AG20443 (cell line): ENCODE data around the gene SMAD1.

Source experiments
- DNase-seq: peaks from one replicate; pipeline ENCODE4 v3.0.0; 2012; ENCODE audit warnings: low spot score, mixed read lengths

The SMAD1 gene

DNA sequence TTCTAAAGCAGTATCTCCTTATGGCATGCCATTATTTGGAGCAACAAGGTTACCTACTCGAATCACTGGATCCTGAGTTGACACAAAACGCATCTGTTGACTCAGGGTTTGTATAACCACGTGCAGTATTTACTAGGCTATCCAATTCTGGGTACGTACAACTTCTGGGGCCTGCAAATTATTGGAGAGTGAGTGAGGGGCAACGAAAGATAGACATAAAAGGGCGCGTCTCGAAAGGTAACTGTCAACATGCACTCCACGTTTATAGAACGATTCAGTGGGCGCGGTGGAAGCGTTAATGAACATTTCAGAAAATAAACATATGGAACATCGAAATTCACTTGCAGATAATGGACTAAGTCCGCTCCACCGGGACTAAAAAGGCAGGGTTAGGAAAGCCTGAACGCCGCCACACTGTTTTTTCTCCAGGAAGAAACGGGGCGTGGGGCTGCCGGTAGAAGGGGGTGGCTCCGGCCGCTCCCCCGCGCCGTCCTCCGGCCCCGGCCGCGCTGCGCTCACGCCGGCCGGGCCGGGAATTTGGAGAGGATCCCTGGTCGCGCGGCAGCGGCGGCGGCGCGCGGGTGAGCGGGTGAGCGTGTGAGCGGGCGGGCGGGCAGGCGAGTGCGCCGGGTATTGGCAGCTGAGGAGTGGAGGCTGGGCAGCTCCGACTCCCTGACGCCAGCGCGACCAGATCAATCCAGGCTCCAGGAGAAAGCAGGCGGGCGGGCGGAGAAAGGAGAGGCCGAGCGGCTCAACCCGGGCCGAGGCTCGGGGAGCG lies at the start of gene SMAD1:
Gene SMAD1 (plus strand): TSS at position 690 of the 778 bp plus-strand sequence. CDS start 32,761 bp downstream, outside the sequence.
- DNase-seq: peak; percentile 95

DNA sequence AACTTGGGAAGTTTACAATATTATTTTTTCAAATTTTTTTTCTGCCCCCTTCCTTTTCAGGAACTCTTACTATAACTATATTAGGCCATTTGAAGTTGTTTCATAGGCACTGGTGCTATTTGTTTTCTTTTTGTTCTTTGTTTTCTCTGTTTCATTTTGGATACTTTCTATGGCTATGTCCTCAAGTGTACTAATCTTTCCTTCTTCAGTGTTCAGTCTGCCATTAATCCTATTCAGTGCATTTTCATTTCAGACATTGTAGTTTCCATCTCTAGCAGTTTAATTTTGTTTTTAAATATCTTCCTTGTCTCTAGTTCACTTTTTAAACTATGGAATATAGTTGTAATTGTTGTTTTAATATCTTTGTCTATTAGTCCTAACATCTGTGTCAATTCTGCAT lies 48.0 kb upstream of the SMAD1 start:
- no peak for DNase-seq

DNA sequence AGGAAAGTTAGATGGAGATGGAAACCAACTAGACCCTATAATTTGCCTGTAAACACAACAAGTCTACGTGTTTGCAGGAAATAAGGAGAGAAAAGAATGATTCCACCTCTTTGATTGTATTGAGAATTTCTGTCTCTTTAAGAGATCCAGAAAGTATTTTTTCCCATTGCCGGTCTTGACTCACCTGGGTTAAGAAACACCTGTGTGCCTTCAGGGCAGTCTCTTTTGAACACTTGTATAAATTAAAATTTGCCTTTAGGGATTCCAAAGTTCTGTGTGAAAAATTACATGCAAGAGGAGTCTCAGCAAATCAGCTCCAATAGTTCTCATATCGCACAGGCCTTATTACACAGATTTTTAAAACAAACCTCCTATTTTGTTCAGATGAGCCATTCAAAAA lies 46.0 kb upstream of the SMAD1 start:
- no peak for DNase-seq

DNA sequence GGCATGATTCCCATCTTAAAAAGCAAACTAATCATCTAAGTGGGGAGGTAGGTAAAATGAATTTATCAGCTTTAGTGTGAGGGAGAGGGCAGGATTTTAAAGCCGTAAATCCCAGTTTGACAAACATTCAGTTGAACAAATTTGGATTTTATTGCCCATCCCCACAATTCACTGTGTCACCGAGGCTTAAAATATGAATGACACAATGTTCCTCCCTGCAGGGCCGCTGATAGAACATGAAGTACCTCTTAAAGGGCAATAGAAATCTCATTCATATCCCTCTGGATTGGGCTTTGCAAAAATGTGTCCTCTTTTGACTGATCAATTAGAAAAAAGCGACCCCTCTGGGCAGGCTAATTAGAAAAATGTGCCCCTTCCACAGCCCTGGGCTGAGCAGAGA lies 45.5 kb upstream of the SMAD1 start:
- DNase-seq: no peak

DNA sequence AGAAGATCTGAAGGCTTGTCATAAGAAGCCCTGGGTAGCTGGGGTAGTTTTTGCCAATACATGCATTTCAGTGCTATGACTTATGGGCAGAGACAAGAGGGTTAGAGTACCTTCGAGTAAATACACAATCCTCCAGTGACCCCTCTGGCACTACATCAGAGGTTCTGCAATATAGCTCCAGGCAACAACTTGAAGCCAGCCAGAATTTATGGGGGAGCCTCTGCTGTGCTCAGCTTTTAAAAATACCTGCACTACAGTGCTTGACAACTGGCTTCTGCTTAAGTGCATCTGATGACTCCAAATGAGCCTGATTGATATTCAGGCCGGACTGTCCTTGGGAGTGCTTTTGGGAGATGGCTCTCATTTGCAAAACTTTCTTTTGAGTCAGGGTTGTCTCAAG lies 44.9 kb upstream of the SMAD1 start:
- DNase-seq: no peak

DNA sequence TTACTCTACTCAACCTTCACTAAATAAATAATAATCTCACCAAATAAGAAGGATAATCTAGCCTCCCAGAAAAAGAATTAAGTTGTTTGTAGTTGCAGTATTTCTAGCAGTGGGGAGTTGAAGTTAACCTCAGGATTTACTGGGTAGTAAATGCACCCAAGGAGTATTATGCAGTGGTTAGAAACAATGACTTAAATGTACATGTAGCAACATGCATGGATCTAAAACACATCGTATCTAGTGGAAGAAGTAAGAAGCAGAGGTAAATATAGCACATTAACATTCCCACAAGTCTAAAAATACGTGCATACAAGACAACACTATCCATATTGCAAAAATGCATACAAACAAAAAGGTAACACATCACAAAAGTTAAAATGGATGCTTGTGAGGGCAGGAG lies 44.2 kb upstream of the SMAD1 start:
- no peak for DNase-seq

DNA sequence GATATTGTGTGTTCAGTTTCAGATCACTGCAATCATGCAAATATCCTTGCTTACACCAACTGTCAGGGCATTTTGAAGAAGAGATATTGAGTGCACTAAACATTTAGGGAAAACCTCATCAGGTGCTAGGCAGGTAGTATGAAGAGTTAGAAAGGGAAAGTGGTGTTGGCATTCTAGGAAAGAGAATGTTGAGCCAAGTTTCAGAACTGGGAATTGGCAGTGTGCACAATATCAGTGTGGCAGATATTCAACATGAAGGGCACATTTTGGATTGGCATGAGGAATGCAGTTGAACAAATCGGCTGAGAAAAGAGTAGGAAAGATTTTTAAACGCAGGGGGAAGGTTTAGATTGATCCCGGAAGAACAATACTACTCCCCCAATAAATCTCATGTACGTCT lies 43.4 kb upstream of the SMAD1 start:
- no peak for DNase-seq

DNA sequence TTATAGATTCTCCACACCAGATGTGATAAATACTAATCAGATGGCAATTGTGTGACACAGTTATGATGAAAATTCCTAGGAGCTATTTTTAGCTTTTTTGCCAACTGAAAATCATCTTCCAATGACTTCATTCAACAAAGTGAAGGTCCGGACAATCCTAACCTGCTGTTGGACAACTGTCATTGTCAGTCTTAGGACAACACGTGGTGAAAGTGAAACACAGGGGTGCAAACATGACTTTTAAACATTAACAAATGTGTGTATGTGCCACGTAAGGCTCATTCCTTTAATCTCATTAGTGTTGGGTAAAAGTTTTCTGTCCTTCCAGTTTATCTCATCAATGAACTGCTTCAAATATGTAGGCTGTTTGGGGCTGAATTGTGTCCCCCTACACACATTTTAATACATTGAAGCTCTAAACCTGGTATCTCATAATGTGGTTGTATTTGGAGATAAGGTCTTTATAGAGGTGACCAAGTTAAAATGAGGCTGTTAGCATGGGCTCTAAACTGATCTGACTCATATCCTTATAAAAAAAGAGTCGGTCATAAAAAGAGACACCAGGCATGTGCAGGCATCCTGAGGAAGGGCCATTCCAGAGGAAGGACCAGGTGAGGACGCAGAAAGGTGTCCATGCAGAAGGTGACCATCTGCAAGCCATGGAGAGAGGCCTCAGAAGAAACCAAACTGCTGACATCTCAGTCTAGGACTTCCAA lies 41.2 kb upstream of the SMAD1 start:
- no peak for DNase-seq

DNA sequence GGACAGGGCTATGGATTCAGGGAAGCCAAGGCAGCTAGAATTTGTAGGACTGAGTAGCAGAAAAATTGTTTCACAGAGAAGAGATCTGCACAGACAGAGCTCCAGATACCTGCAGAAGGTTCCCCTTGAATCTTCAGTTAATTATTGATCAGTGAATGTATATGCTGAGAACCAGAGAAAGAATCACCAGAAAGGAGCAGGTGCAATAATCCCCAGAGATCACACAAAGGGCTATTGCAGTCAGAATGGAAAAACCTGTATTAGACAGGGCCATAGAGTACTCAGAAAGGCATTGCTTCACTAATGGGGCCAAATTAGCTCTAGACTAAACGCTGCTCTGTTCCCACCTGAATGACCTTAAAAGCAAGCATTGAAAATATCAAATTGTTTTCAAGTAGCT lies 35.5 kb upstream of the SMAD1 start:
- DNase-seq: no peak

DNA sequence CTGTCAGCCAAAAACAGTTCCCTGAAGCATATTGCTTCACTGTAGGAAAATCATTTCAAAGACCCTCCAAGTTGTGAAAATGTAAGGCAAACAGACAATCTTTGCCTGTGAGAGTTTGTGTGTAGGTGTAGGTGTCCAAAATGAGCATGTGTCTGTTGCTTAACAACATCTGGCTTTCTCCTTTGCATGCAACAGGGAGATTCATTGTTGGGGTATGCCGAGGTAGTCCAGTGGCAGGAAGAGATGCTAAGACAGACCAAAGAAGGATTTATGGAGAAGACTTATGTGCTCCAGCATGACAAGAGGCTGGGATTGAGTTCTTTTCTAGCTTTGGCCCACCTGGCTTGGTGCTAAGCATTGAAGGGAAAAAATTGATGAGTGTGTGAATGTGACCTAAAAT lies 29.8 kb upstream of the SMAD1 start:
- no peak for DNase-seq

DNA sequence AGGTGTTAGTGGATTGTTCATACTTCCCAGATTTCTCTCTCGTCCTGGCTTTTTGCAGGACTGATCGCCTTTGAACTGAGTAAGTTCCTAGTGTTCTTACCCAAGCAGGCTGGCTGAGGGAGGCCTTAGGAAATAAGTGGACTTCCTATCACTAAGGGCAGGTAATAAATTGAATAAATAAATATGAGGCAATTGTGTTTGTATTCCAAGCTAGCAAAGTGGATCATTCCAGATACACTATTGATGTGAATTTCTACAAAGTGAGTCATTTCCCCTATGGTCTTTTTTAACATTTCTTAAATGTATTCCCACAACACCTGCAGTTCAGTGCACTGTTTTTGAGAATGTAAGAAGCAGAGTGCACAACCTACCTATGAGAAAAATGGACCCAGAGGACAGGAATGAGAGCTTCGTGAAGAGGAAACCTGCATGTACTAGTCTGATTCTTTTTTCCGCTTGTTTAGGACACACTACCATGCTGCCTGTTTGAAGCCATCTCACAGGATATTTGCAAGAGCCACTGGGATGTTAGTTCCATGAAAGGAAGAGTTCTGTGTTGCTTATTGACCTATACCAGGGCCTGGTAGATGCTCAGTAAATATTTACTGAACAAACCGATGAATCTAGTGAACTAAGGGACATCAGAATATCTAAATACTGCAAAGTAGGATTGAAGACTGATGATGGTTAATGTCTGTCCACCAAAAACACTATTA lies 29.0 kb upstream of the SMAD1 start:
- DNase-seq: no peak

DNA sequence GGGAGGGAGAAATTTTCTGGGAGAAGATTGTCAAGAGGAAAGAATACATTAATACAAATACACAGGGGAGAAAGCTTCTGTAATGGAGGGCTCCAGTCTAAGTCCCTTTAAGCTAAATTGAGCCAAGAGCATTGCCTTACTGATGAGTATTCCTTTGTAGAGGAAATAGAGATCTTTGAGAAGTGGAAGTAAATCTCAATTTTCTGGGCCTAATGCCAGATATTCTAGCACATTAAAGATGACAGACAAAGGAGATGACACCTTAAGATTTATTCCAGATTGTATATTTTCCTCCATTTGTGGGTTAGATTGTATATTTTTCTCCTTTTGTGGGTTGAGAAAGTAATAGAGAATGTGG lies 28.5 kb upstream of the SMAD1 start:
- DNase-seq: no peak

DNA sequence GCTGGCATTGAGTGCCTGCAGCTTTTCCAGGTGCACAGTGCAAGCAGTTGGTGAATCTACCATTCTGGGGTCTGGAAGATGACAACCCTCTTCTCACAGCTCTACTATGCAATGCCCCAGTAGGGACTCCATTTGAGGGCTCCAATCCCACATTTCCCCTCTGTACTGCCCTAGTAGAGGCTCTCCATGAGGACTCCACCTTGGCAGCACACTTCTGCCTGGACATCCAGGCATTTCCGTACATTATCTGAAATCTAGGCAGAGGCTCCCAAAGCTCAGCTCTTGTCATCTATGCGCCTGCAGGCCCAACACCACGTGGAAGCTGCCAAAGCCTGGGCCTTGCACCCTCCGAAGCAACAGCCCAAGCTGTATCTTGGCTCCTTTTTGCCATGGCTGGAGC lies 8.4 kb upstream of the SMAD1 start:
- no peak for DNase-seq

DNA sequence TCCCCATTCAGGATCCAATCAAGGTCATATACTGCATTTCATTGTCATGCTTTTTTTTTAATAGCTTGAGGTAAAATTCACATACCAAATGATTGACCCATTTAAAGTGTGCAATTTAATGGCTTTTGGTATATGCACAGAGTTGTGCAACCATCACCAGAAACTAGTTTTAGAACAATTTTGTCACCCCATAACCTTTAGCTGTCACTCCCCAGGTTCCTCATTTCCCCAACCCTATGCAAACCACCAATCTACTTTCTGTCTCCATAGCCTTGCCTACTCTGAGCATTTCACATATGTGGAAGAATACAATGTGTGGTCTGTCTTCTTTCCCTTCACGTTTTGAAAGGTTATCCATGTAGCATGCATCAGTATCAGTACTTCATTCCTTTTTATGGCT lies 1.4 kb upstream of the SMAD1 start:
- DNase-seq: no peak

DNA sequence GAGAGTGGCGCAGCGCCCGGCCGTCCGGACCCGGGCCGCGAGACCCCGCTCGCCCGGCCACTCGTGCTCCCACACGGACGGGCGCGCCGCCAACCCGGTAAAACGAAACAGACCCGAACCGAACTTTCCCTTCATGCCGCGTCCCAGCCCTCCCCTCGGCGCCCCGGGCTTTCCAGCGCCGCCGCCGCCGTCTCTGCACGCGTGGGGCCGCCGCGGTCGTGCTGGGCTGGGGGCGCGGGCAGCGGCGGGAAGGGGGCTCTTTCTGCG lies 222 bp downstream of the SMAD1 start:
- no peak for DNase-seq

DNA sequence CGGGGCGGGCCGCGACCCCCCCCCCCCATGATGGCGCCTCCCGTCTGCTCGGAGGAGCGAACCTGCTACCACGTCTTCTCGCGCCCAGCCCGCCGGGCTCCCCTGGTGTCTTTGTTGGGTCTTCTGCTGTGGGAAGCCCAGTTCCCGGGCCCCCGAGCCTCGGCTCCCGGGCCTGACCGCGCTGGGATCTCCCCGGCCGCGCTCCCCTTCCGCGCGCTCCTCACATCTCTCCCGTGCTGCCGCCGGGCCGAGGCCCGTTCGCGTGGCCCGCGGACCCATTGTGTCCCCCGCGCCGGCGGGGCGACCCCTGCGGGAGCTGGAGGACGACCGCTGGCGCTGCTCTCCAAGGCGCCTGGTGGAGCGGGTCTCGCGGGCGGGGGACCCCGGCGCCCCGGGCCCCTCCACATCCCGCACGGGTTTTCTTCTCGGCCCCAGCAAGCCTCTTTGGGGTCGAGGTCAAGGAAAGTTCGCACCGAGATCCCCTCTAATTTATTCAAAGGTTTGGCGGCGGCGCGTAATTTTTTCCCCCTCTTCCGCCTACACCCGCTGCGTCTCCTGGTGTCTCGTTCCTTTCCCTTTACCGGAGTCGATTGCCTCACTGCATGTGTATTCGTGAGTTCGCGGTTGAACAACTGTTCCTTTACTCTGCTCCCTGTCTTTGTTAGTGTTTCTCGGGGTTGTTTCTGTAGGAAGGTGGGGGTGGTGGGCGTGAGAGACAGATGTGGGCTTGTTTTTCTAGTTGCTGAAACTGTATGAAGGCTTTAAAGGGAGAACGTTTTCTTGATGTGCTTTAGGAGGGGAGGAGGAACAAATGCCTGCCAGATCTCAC lies 770 bp downstream of the SMAD1 start:
- peak; percentile 72 for DNase-seq

DNA sequence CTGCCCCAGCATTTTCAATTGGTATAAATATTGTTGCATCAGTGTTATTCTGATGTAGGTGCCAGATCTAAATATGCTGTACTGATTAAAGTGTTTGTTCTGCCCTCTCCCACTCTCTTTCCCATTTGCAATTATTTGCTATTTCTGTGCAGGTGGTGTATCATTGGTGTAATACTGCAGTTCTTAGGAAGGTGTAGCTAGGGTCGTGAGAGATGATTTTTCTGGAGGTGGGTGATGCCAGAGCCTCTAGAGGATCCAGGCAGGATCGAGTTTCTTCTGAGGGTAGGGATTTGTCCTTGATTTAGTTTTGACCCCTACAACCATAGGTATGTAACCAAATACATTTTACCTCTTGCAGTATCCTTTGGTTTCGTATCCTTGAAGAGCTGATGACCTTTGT lies 1.9 kb downstream of the SMAD1 start:
- no peak for DNase-seq

DNA sequence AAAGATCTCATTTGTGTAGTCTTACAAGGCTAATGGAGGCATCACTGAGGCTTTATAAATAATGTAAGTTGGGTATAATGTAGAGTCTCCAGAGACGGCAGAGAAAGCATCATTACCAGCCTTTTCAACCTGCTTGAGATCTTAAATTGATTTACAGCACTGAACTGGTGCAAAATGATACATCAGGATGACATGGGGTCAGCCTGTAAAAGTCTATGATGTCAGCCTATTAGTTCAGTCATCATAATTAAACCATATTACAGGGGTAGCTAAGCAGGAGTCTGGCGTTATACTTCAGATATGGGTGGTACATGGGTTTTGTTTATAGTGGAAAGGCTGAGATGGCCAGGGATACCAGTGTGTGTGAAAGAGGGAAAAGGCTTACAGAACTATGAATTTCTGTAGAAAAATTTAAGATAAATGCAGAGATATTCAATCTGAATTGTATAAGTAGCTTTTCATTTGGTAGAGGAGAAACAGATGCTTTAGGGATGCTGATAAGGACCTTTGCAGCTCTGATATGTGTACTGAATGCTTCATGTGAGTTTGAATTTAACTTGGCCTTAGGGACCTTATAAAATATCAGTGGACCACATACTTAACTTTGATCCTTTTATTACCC lies 2.7 kb downstream of the SMAD1 start:
- DNase-seq: no peak

DNA sequence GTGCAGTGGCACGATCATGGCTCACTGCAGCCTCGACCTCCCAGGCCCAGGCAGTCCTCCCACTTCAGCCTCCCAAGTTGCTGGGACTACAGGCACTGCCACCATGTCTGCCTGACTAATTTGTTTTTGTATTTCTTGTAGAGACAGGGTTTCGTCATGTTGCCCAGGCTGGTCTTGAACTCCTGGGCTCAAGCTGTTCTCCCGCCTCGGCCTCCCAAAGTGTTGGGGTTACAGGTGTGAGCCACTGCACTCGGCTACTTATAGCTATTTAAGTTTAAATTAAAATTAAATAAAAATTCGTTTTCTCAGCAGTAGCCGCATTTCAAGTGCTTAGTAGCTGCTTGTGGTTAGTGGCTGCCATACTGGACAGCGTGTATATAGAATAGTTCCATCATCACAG lies 3.5 kb downstream of the SMAD1 start:
- DNase-seq: no peak

DNA sequence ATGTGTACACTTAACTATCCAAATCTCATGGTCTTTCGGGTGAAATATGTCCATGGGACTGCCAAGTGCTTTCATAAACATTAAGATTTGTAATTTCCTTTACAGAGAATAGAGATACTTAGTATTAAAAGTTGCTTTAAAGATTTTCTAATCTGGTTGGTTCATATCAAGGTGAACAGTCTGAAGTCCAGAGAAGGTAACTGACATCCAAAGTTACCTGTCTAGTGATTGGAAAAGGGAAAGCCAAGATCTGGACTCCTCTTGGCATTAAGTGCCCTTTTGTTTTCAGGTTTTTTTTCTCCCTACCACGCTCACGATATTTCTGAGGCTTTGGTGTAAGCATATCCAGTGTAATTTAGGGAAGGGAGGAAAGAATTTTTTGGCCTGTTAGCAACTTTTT lies 5.0 kb downstream of the SMAD1 start:
- no peak for DNase-seq

DNA sequence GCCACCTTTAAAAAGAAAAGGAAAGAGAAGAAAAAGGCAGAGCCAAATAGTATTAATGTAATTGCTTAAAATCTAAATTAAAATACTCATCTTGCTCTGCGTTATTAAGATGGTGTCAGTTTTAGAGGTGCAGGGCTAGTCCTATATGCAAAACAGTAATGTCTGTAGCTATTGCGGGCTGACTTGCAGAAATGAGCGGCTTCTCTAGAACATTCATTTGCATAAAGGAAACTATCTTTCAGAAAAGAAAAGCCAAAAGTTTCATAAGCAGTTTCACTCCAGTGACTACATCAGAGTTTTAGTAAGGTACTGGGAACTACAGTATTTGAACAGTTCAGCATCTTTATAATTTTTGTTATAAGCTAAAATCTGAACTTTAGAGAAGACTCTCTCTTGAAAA lies 6.0 kb downstream of the SMAD1 start:
- no peak for DNase-seq

DNA sequence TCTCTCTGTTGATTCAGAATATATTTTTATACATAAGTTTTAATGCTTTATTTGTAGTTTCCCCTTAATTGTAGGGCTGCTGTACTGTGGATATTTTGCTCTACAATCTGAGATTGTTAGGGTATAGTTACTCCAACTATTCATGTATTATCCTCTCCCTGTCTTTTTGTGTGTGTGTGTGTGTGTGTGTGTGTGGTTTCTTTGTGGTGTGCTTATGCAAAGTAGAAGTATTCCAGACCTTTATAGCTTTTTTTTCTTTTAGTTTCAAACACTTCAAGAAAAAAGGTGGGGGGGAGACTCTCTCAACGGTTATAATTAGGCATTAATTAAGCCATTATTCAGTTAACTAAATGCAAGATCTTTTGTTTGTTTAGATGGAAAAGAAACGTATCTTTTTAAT lies 6.7 kb downstream of the SMAD1 start:
- no peak for DNase-seq
